Mucosa of descending colon (tissue), 3 donors: Measurements from ENCODE around the gene PRRX2. TPM values are rescaled to one million over a fixed set of nuclear protein-coding genes. Genes with fewer than 3 reads are reported as not detected.

Experiments used
- ATAC-seq: fragments of 200-7000 bp; cut with Tn5 transposase; one replicate; pipeline ENCODE4 v1.9.1; 2020; ENCODE audit warnings: mild to moderate bottlenecking, moderate library complexity
- DNase-seq, 3 donors: peaks; one replicate each; pipeline ENCODE4 v3.0.0-alpha.2; 2020
- H3K36me3 ChIP-seq: fragments of 200-600 bp; one replicate; pipeline ENCODE4 v1.8.0; 2021; ENCODE audit warnings: low read depth, mild to moderate bottlenecking
- H3K4me1 ChIP-seq: fragments of 200-600 bp; one replicate; pipeline ENCODE4 v1.8.0; 2021; ENCODE audit warnings: low read depth, mild to moderate bottlenecking
- H3K4me3 ChIP-seq: fragments of 200-600 bp; one replicate; pipeline ENCODE4 v1.8.0; 2021; ENCODE audit warnings: mild to moderate bottlenecking
- H3K9me3 ChIP-seq: fragments of 200-600 bp; one replicate; pipeline ENCODE4 v1.8.0; 2021; ENCODE audit warnings: mild to moderate bottlenecking
- CTCF ChIP-seq: fragments of 200-600 bp; IDR thresholded peaks from one replicate; pipeline ENCODE4 v1.8.0; 2022; ENCODE audit warnings: antibody characterized with exemption, mild to moderate bottlenecking
- intact Hi-C, 2 donors: fragments of 100-400 bp; cut with DNase I in 1 of 2; cut with micrococcal nuclease in 1 of 2; formaldehyde crosslinking; loops; one replicate each; pipeline versions ENCODE4 v1.11.0 to v1.11.1; 2022; cut with DNase I, micrococcal nuclease
- total RNA-seq, 3 donors: library from RNA; stranded (reverse); fragmentation: NEBNext Ultra II Directional in 2 of 3; extraction: Animal tissue kit (Norgen Biotek cat#: 25700) in 2 of 3; gene quantifications; one replicate each; pipeline versions ENCODE4 v1.2.1 to v1.2.4, GENCODE V29; 2021 to 2023
- donor health status: DM: no; HTN: no; CAD: no; lungs with moderate emphysema.
- donor health status: DM: no; HTN: no; CAD: no.
- donor health status: DM: no; HTN: yes; CAD: no.

PRRX2 gene
- total RNA-seq, 3 donors from 2014 or later, result 0.38 to 1.6 (median 0.89) TPM

- ATAC-seq, result no peak
- intact Hi-C loops, result no loop called here
These were observed 8.8 kb downstream of the PRRX2 start for GRCh38 chr9:129674229-129674628.

GRCh38 chr9:129675620-129676019, 10.2 kb downstream of the PRRX2 start:
- no peaks in the 10 kb centered on the region for H3K4me1 ChIP-seq
- no peak for DNase-seq
- H3K9me3 ChIP-seq, result no peaks in the 10 kb centered on the region
- intact Hi-C loops, result no loop called here
- ATAC-seq, result no peak
- no peak for TF ChIP-seq CTCF
- no peak overlapping the region for H3K4me3 ChIP-seq
- H3K36me3 ChIP-seq, result no peaks in the 10 kb centered on the region

More at GRCh38 chr9:129674229-129674628, 8.8 kb downstream of the PRRX2 start:
- no peak for TF ChIP-seq CTCF
- Histone ChIP-seq H3K4me1 (no peaks in the 10 kb centered on the region), H3K36me3 (no peaks in the 10 kb centered on the region), H3K4me3 (no peak overlapping the region), H3K9me3 (no peaks in the 10 kb centered on the region)
- no peak for DNase-seq

GRCh38 chr9:129676287-129676686, 10.8 kb downstream of the PRRX2 start:
- no peaks in the 10 kb centered on the region for H3K9me3 ChIP-seq
- H3K4me3 ChIP-seq, result no peak overlapping the region
- no peak for ATAC-seq
- no peak for DNase-seq
- TF ChIP-seq CTCF, result no peak
- no peaks in the 10 kb centered on the region for H3K4me1 ChIP-seq
- H3K36me3 ChIP-seq, result no peaks in the 10 kb centered on the region
- intact Hi-C loops, result no loop called here

GRCh38 chr9:129676975-129677374, 11.5 kb downstream of the PRRX2 start:
- no peaks in the 10 kb centered on the region for H3K4me1 ChIP-seq
- intact Hi-C loops, result no loop called here
- no peak overlapping the region for H3K4me3 ChIP-seq
- TF ChIP-seq CTCF, result no peak
- no peaks in the 10 kb centered on the region for H3K36me3 ChIP-seq
- DNase-seq, result no peak
- H3K9me3 ChIP-seq, result no peaks in the 10 kb centered on the region
- peak; percentile 66 for ATAC-seq

GRCh38 chr9:129677456-129677855, 12.0 kb downstream of the PRRX2 start:
- intact Hi-C loops, result no loop called here
- no peak for ATAC-seq
- TF ChIP-seq CTCF, result no peak
- no peak for DNase-seq
- no peaks in the 10 kb centered on the region for H3K36me3 ChIP-seq
- no peaks in the 10 kb centered on the region for H3K9me3 ChIP-seq
- no peak overlapping the region for H3K4me3 ChIP-seq
- no peaks in the 10 kb centered on the region for H3K4me1 ChIP-seq

GRCh38 chr9:129678844-129679243, 13.4 kb downstream of the PRRX2 start:
- Histone ChIP-seq H3K4me3 (no peak overlapping the region), H3K9me3 (no peaks in the 10 kb centered on the region), H3K36me3 (no peaks in the 10 kb centered on the region), H3K4me1 (no peaks in the 10 kb centered on the region)
- no peak for DNase-seq
- intact Hi-C loops, result no loop called here
- no peak for TF ChIP-seq CTCF
- ATAC-seq, result no peak
